HUES6 (cell line): ENCODE data around the gene KRTAP5-5.
"Not testable (repeated sequence)": the region's sequence is repeated elsewhere in the genome, so short reads cannot be mapped to it uniquely, and the experiment has no call there.

ENCODE experiments used
- H3K27ac ChIP-seq: 2 replicates; pipeline ENCODE4 v1.7.0; 2013; ENCODE audit warnings: low read depth, mild to moderate bottlenecking, low read length, inconsistent platforms
- H3K27me3 ChIP-seq: 2 replicates; pipeline ENCODE4 v1.6.1; 2013; ENCODE audit warnings: low read length; ENCODE audit not compliant: control insufficient read depth, insufficient read depth
- H3K36me3 ChIP-seq: 2 replicates; pipeline ENCODE4 v1.6.1; 2013; ENCODE audit warnings: low read length; ENCODE audit not compliant: control insufficient read depth, insufficient read depth
- H3K4me1 ChIP-seq: 2 replicates; pipeline ENCODE4 v1.6.1; 2013; ENCODE audit warnings: low read length; ENCODE audit not compliant: control insufficient read depth, insufficient read depth
- H3K4me3 ChIP-seq: 2 replicates; pipeline ENCODE4 v1.5.1; 2013; ENCODE audit warnings: low read depth, low read length
- H3K9ac ChIP-seq: one replicate; pipeline ENCODE4 v1.6.1; 2013; ENCODE audit warnings: mild to moderate bottlenecking, low read length
- H3K9me3 ChIP-seq: 2 replicates; pipeline ENCODE4 v1.6.1; 2013; ENCODE audit warnings: low read depth, low read length; ENCODE audit not compliant: control insufficient read depth, insufficient read depth

KRTAP5-5 gene

GRCh38 chr11:1643146-1643690 is 13.6 kb downstream of the KRTAP5-5 start:
- Histone ChIP-seq H3K9ac (no peak overlapping the region), H3K4me1 (no peaks in the 10 kb centered on the region), H3K4me3 (no peak overlapping the region), H3K9me3 (no peaks in the 10 kb centered on the region), H3K27me3 (peaks cover 7% of the 10 kb centered on the region; the same call in 1 of the 2 replicates), H3K36me3 (no peaks in the 10 kb centered on the region), H3K27ac (no peak overlapping the region)

- Histone ChIP-seq H3K9ac (no peak overlapping the region), H3K4me1 (no peaks in the 10 kb centered on the region), H3K27me3 (peaks cover 7% of the 10 kb centered on the region; the same call in 1 of the 2 replicates), H3K36me3 (no peaks in the 10 kb centered on the region), H3K4me3 (no peak overlapping the region), H3K9me3 (no peaks in the 10 kb centered on the region), H3K27ac (no peak overlapping the region)
Measured at GRCh38 chr11:1644601-1645356, 15.2 kb downstream of the KRTAP5-5 start.

DNA sequence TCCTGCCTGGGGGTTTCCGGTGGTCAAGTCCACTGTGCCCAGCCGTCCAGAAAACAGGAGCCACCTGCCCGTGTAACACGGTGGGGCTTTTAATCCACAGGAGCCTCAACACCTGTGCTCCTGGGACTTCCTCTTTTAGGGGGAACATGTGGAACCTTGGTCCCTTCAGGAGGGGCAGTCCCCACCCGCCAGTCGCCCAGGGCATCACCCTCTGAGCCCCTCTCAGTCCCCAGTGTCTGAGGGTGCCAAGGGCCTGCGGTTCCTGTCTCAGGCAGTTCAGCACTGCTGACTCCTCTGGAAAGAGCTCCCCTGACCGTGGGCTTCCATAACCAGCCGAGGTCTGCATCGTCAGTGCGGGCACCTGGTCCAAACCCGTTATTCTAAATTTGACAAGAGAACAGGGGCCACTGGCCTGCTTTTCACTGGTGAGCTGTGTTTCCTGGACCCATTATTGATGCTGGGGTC is 15.8 kb downstream of the KRTAP5-5 start:
- no peak overlapping the region for H3K9ac ChIP-seq
- H3K27me3 ChIP-seq: peaks cover 7% of the 10 kb centered on the region; the same call in 1 of the 2 replicates
- no peaks in the 10 kb centered on the region for H3K9me3 ChIP-seq
- no peaks in the 10 kb centered on the region for H3K4me1 ChIP-seq
- no peak overlapping the region for H3K4me3 ChIP-seq
- H3K27ac ChIP-seq: no peak overlapping the region
- H3K36me3 ChIP-seq: no peaks in the 10 kb centered on the region

GRCh38 chr11:1646540-1646939 is 17.0 kb downstream of the KRTAP5-5 start:
- H3K4me3 ChIP-seq, H3K9ac ChIP-seq, H3K4me1 ChIP-seq, H3K9me3 ChIP-seq, H3K27me3 ChIP-seq, H3K36me3 ChIP-seq, H3K27ac ChIP-seq: not testable (repeated sequence)

DNA sequence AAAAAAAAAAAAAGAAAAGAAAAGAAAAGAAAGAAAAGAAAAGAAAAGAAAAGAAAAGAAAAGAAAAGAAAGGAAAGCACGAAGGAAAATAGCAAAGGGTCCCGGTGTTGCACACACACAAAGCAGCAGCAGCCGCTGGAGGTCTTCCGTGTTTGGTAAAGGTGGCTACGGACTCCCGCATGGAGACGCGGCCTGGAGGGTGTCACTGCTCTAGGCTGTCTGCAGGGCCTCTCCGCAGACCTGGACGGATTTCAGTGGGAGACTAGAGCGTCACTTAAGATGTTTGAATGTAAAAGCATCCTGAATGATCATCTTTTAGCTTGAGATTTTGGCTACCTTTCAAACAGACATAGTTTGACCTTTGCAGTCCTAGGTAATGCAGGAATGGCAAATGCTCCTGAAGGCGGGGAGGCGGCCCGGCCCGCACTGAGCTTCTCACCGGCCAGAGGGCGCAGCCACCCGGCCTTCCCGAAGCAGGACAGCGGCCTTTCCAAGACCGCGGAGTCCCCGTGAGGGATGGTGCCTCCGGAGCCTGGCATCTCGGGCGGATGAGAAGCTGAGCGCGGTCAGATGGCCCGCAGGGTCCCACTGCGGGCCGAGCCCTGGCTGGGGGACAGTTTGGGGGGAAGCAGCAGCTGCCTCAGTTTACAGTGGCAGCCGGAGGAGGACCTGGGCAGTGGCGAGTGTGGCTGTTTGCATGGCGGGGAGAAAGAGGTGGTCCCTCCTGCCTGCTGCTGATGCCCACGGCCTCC is 18.5 kb downstream of the KRTAP5-5 start:
- no peak overlapping the region for H3K9ac ChIP-seq
- no peaks in the 10 kb centered on the region for H3K9me3 ChIP-seq
- peaks cover 3% of the 10 kb centered on the region; the same call in 1 of the 2 replicates for H3K4me1 ChIP-seq
- H3K36me3 ChIP-seq: no peaks in the 10 kb centered on the region
- H3K4me3 ChIP-seq: no peak overlapping the region
- peaks cover 8% of the 10 kb centered on the region; the same call in 1 of the 2 replicates for H3K27me3 ChIP-seq
- no peak overlapping the region for H3K27ac ChIP-seq

DNA sequence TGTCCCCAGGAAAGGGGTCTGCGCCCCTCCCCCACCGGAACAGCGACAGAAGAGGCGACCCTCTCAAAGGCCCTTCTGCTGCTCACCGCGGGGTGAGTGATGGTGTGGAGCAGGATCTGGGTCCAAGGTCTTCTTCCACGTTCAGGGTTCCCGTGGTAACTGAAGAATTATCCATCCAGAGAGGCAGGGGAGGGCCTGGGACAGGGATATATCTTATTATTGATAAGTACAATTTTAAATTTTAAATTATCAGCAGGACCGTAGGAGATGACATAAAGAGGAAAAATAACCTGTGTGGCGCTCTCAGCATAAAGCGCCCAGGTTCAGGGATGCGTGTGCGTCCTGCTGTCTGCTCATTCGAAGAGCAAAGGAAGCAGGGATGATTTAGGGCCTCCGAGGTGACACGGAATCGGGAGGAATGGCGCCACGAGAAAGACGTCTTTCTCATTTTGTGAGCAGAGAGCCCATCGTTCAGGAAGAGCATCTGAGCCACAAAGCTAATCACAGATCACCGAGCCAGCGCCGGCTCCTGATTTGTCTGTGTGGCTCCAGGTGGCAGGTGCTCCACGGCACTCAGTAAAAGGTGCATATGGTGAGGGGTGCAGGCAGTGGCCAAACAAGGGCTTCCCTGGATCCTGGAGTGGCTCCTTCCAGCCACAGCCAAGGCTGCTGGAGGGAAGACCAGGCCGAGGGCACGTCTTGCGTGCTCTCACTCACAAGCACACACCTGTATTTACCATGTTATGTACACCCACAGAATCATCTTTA is 19.3 kb downstream of the KRTAP5-5 start:
- H3K9me3 ChIP-seq: no peaks in the 10 kb centered on the region
- no peak overlapping the region for H3K4me3 ChIP-seq
- H3K36me3 ChIP-seq: no peaks in the 10 kb centered on the region
- peaks cover 7% of the 10 kb centered on the region; the same call in 1 of the 2 replicates for H3K4me1 ChIP-seq
- no peak overlapping the region for H3K9ac ChIP-seq
- H3K27me3 ChIP-seq: peaks cover 16% of the 10 kb centered on the region
- no peak overlapping the region for H3K27ac ChIP-seq

DNA sequence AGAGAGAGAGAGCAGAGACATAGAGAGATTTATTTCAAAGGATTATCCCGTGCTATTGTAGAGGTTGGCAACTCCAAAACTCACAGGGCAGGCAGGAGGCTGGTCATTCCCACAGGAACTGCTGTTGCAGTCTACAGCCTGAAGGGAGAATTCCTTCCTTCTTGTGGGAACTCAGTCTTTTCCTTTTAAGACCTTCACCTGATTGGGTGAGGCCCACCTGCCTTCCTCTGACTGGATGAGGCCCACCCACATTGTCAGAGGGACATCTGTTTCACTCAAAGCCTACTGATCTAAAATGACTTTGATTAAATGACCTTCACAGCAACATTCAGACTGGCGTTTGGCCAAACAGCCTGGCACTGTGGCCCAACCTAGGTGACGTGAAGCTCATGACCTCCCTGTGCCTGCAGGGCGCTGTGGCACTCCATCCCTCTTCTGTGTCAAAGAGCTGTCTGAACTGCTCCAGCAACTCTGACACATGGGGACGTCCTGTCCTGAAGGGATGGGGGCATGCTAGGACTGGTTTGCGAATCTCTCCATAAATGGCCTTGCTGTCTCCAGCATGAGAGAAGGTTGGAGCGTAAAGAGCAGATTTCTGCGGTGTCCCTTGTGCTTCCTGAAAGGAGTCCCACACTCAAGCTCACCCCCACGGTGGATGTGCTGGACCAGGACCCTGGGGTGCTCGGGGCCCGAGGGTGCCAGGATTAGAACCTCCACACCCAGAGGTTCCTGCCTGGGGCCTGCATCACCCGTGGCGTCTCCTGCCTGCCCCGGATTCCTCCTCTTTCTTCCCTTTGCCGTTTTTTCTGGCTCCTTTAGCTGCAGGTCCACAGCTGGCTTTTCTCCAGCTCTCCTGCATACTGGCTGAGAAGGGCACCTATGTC is 20.7 kb downstream of the KRTAP5-5 start:
- peaks cover 13% of the 10 kb centered on the region; the same call in 1 of the 2 replicates for H3K4me1 ChIP-seq
- peaks cover 18% of the 10 kb centered on the region for H3K27me3 ChIP-seq
- H3K36me3 ChIP-seq: no peaks in the 10 kb centered on the region
- no peak overlapping the region for H3K27ac ChIP-seq
- no peak overlapping the region for H3K9ac ChIP-seq
- H3K4me3 ChIP-seq: no peak overlapping the region
- H3K9me3 ChIP-seq: no peaks in the 10 kb centered on the region

- Histone ChIP-seq H3K9ac (no peak overlapping the region), H3K4me1 (peaks cover 13% of the 10 kb centered on the region; the same call in 1 of the 2 replicates), H3K27ac (no peak overlapping the region), H3K27me3 (peaks cover 18% of the 10 kb centered on the region), H3K4me3 (no peak overlapping the region), H3K9me3 (no peaks in the 10 kb centered on the region), H3K36me3 (no peaks in the 10 kb centered on the region)
Measured at GRCh38 chr11:1650918-1651262, 21.3 kb downstream of the KRTAP5-5 start.

DNA sequence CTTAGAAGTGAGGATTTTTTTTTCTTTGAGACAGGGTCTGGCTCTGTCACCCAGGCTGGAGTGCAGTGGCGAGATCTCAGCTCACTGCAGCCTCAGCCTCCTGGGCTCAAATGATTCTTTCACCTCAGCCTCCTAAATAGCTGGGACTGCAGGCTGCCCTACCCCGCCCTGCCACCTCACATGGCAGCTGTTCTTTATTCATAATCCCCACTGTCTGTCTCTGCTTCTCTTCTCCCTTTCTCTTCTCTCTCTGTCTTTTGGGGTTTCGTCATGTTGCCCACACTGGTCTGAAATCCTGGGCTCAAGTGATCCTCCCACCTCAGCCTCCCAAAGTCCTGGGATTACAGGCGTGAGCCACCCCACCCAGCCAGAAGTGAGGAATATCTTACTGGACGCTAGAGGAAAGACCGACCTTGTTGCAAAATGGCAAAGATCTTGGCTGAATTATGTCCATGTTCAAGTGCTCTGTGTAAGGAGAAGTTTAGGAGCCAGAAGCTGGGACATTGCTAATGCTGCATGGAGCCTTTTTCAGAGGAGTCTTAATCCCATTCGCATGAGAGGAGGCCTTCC is 21.9 kb downstream of the KRTAP5-5 start:
- H3K27ac ChIP-seq: no peak overlapping the region

DNA sequence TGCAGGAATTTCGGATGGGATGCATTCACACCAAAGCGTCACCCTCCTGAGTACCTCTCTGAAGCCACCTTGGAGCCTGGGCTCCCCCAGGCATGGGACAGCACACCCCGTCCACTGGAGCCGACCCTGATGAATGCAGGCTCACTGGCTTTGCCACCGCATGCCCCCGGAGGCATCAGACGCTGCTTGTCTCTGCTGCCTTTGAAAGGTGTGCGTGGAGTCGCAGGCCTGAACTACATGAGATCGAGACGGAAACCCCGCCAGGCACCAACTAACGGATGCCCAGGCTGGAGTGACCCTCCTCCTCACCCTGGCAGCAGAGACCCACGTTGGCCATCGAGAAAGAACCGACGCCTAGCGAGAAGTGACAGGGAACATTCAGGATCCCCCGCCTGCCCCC is 22.5 kb downstream of the KRTAP5-5 start:
- Histone ChIP-seq H3K27me3 (peaks cover 18% of the 10 kb centered on the region), H3K9me3 (no peaks in the 10 kb centered on the region), H3K4me3 (no peak overlapping the region), H3K27ac (no peak overlapping the region), H3K9ac (no peak overlapping the region), H3K36me3 (no peaks in the 10 kb centered on the region), H3K4me1 (peaks cover 13% of the 10 kb centered on the region; the same call in 1 of the 2 replicates)

More for the DNA sequence above, 21.9 kb downstream of the KRTAP5-5 start:
- Histone ChIP-seq H3K27me3 (peaks cover 18% of the 10 kb centered on the region), H3K36me3 (no peaks in the 10 kb centered on the region), H3K9ac (no peak overlapping the region), H3K4me3 (no peak overlapping the region), H3K9me3 (no peaks in the 10 kb centered on the region), H3K4me1 (peaks cover 13% of the 10 kb centered on the region; the same call in 1 of the 2 replicates)
